Thyroid gland (tissue), 4 donors: ENCODE data around the gene CD6. TPM values are rescaled to one million over a fixed set of nuclear protein-coding genes. Genes with fewer than 3 reads are reported as not detected.

Experiments
- DNase-seq, 2 donors: peaks; one replicate each; pipeline ENCODE4 v3.0.0-alpha.2; 2019
- H3K27ac ChIP-seq, 3 donors: fragments of 200-600 bp; sonication (generic); 1 replicate in 2 of 3; 2 replicates in 1 of 3; pipeline ENCODE4 v1.5.1; 2016 to 2019; ENCODE audit warnings: mild to moderate bottlenecking in 1 of 3, moderate library complexity in 1 of 3
- H3K27me3 ChIP-seq: fragments of 200-600 bp; sonication (generic); one replicate; pipeline ENCODE4 v1.5.1; 2019
- H3K36me3 ChIP-seq, 2 donors: fragments of 200-600 bp; sonication (generic); one replicate each; pipeline ENCODE4 v1.5.1; 2016 to 2019
- H3K4me1 ChIP-seq, 2 donors: fragments of 200-600 bp; sonication (generic); one replicate each; pipeline ENCODE4 v1.5.1; 2017 to 2019
- H3K4me3 ChIP-seq, 3 donors: fragments of 200-600 bp; sonication (generic); replicated peaks in 1 of 3; 1 replicate in 2 of 3; 2 replicates in 1 of 3; pipeline ENCODE4 v1.5.1; 2016; ENCODE audit warnings: mild to moderate bottlenecking in 1 of 3
- H3K9me3 ChIP-seq: fragments of 200-600 bp; sonication (generic); one replicate; pipeline ENCODE4 v1.5.1; 2017
- CTCF ChIP-seq, 6 experiments: fragments of 200-600 bp in 3 of 6; fragments of 450-650 bp in 3 of 6; sonication (generic) in 3 of 6; IDR thresholded peaks; one replicate each; pipeline ENCODE4 v1.5.1; 2016 to 2019; ENCODE audit warnings: antibody characterized with exemption in 6 of 6, mild to moderate bottlenecking in 2 of 6, inconsistent platforms in 1 of 6, moderate library complexity in 1 of 6
- POLR2A ChIP-seq, 2 donors: fragments of 450-650 bp; IDR thresholded peaks; one replicate each; pipeline ENCODE4 v1.6.1; 2017; ENCODE audit warnings: antibody characterized with exemption in 2 of 2, mild to moderate bottlenecking in 2 of 2, moderate library complexity in 1 of 2
- WGBS, 2 donors: methylation state at CpG; one replicate each; pipeline ENCODE4 v1.1.5; 2017; 5-methylcytosine and 5-hydroxymethylcytosine counted together
- intact Hi-C: fragments of 100-400 bp; cut with DNase I; formaldehyde crosslinking; loops from one replicate; pipeline ENCODE4 v1.15.1; 2023
- total RNA-seq, 4 donors: library from RNA; depleted of rRNA; stranded (reverse); fragments of >200 nt; gene quantifications; one replicate each; pipeline ENCODE4 v1.2.3, GENCODE V29; 2016

Gene CD6
- total RNA-seq, 4 donors from 2014 or later, result 0.40 to 2.7 (median 0.69) TPM

GRCh38 chr11:60946601-60947264 lies 24.7 kb upstream of the CD6 start:
- 82 to 85% methylated on average over 15 of the region's 15 CpGs for WGBS, 2 donors
- H3K36me3 ChIP-seq, result no peaks in the 10 kb centered on the region
- TF ChIP-seq CTCF (IDR thresholded peaks at IDR 0.05) (no peak), POLR2A (IDR thresholded peaks at IDR 0.05) (no peak)
- no peak overlapping the region for H3K4me3 ChIP-seq
- intact Hi-C loops, result no loop called here
- H3K4me1 ChIP-seq, result peaks cover 0 to 23% of the 10 kb centered on the region in 2 donors
- no peak overlapping the region for H3K27ac ChIP-seq
- H3K27me3 ChIP-seq, result peaks cover 5% of the 10 kb centered on the region
- no peak for DNase-seq
- H3K9me3 ChIP-seq, result no peaks in the 10 kb centered on the region

- Histone ChIP-seq H3K4me1 (peaks cover 0 to 18% of the 10 kb centered on the region in 2 donors), H3K9me3 (no peaks in the 10 kb centered on the region), H3K4me3 (no peak overlapping the region), H3K27ac (no peak overlapping the region), H3K27me3 (peaks cover 5% of the 10 kb centered on the region), H3K36me3 (no peaks in the 10 kb centered on the region)
- no peak for DNase-seq
- WGBS, 2 donors, result 47 to 59% methylated on average over 2 of the region's 2 CpGs
- TF ChIP-seq POLR2A (IDR thresholded peaks at IDR 0.05), result no peak
- no peak for TF ChIP-seq CTCF (IDR thresholded peaks at IDR 0.05)
- intact Hi-C loops, result no loop called here
Observed at GRCh38 chr11:60947700-60948099, 23.8 kb upstream of the CD6 start.

- WGBS, 2 donors, result 84 to 85% methylated on average over 5 of the region's 5 CpGs
Observed at GRCh38 chr11:60948250-60948649, 23.2 kb upstream of the CD6 start.

GRCh38 chr11:60950024-60950423 lies 21.5 kb upstream of the CD6 start:
- Histone ChIP-seq H3K4me3 (no peak overlapping the region), H3K36me3 (no peaks in the 10 kb centered on the region), H3K27me3 (peaks cover 5% of the 10 kb centered on the region), H3K27ac (no peak overlapping the region), H3K9me3 (no peaks in the 10 kb centered on the region), H3K4me1 (peaks cover 0 to 10% of the 10 kb centered on the region in 2 donors)
- no peak for TF ChIP-seq CTCF (IDR thresholded peaks at IDR 0.05)
- DNase-seq, result no peak
- intact Hi-C loops, result no loop called here
- WGBS, 2 donors, result 89 to 94% methylated on average over 6 of the region's 6 CpGs

More at GRCh38 chr11:60948250-60948649, 23.2 kb upstream of the CD6 start:
- Histone ChIP-seq H3K27me3 (peaks cover 5% of the 10 kb centered on the region), H3K4me1 (peaks cover 0 to 13% of the 10 kb centered on the region in 2 donors), H3K4me3 (no peak overlapping the region), H3K9me3 (no peaks in the 10 kb centered on the region), H3K36me3 (no peaks in the 10 kb centered on the region), H3K27ac (no peak overlapping the region)
- TF ChIP-seq POLR2A (IDR thresholded peaks at IDR 0.05), result no peak
- no peak for TF ChIP-seq CTCF (IDR thresholded peaks at IDR 0.05)
- intact Hi-C loops, result no loop called here
- no peak for DNase-seq

GRCh38 chr11:60950933-60951605 lies 20.4 kb upstream of the CD6 start:
- WGBS, 2 donors, result 8 to 11% methylated on average over 23 to 28 of the region's 86 CpGs
- Histone ChIP-seq H3K4me1 (peaks cover 0 to 10% of the 10 kb centered on the region in 2 donors), H3K36me3 (no peaks in the 10 kb centered on the region), H3K4me3 (peak overlapping the region in 1 of 3 donors; percentile 19), H3K9me3 (no peaks in the 10 kb centered on the region), H3K27ac (peak overlapping the region in 1 of 3 donors; percentile 68), H3K27me3 (peaks cover 5% of the 10 kb centered on the region)
- intact Hi-C loops, result no loop called here
- DNase-seq, result peak; percentile 41 to 44
- no peak for TF ChIP-seq CTCF (IDR thresholded peaks at IDR 0.05)
- no peak for TF ChIP-seq POLR2A (IDR thresholded peaks at IDR 0.05)
